Ishikawa (cell line): ENCODE measurements around the gene SPAAR.

Source experiments
- CEBPB ChIP-seq: IDR thresholded peaks from 2 replicates; pipeline ENCODE4 v1.6.1; 2012
- CREB1 ChIP-seq: IDR thresholded peaks from 2 replicates; pipeline ENCODE4 v1.6.1; 2012; ENCODE audit warnings: low read depth
- EGR1 ChIP-seq: IDR thresholded peaks from 2 replicates; pipeline ENCODE4 v1.6.1; 2012
- EP300 ChIP-seq: IDR thresholded peaks from 2 replicates; pipeline ENCODE4 v1.6.1; 2012; ENCODE audit warnings: borderline replicate concordance
- FOXM1 ChIP-seq: IDR thresholded peaks from 2 replicates; pipeline ENCODE4 v1.6.1; 2012; ENCODE audit warnings: low read depth, borderline replicate concordance
- NFIC ChIP-seq: IDR thresholded peaks from 2 replicates; pipeline ENCODE4 v1.6.1; 2012
- RAD21 ChIP-seq: IDR thresholded peaks from 2 replicates; pipeline ENCODE4 v1.6.1; 2012; ENCODE audit warnings: low read depth
- TAF1 ChIP-seq: IDR thresholded peaks from 2 replicates; pipeline ENCODE4 v1.6.1; 2012; ENCODE audit warnings: low read depth, mild to moderate bottlenecking
- TCF12 ChIP-seq: IDR thresholded peaks from 2 replicates; pipeline ENCODE4 v1.6.1; 2012; ENCODE audit warnings: low read depth
- TEAD4 ChIP-seq: IDR thresholded peaks from 2 replicates; pipeline ENCODE4 v1.6.1; 2012
- YY1 ChIP-seq: IDR thresholded peaks from 2 replicates; pipeline ENCODE4 v1.6.1; 2012; ENCODE audit warnings: low read depth
- ZBTB7A ChIP-seq: IDR thresholded peaks from 2 replicates; pipeline ENCODE4 v1.6.1; 2012; ENCODE audit warnings: low read depth
- TF ChIP-seq, protein P1 (sequence below): IDR thresholded peaks from 2 replicates; pipeline ENCODE4 v1.6.1; 2012
- TF ChIP-seq, protein P2 (sequence below): IDR thresholded peaks from 2 replicates; pipeline ENCODE4 v1.6.1; 2012
- TF ChIP-seq, protein P3 (sequence below): IDR thresholded peaks from 2 replicates; pipeline ENCODE4 v1.6.1; 2012; ENCODE audit warnings: low read depth, mild to moderate bottlenecking

SPAAR gene

DNA sequence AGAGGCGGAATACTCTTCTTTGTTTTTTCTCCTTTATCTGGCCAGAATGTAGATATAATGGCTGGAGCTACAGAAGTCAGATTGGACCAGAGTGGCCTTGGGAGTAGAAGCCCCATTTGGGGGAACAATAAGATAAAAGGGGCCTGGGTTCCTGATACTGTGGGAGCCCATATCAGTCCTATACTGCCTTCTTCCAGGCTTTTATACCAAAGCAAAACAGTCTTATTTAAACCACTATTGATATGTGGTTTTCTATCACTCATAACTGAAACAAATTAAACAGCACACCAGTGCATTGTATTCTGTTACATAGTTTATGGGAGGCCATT lies 14.3 kb downstream of the SPAAR start:
- TF ChIP-seq EGR1: no peak
- TF ChIP-seq RAD21: no peak
- no peak for TF ChIP-seq FOXM1
- TF ChIP-seq CEBPB: no peak
- no peak for TF ChIP-seq TEAD4
- TF ChIP-seq, protein P1, sequence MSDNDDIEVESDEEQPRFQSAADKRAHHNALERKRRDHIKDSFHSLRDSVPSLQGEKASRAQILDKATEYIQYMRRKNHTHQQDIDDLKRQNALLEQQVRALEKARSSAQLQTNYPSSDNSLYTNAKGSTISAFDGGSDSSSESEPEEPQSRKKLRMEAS: no peak
- no peak for TF ChIP-seq ZBTB7A
- no peak for TF ChIP-seq TAF1
- TF ChIP-seq, protein P2, sequence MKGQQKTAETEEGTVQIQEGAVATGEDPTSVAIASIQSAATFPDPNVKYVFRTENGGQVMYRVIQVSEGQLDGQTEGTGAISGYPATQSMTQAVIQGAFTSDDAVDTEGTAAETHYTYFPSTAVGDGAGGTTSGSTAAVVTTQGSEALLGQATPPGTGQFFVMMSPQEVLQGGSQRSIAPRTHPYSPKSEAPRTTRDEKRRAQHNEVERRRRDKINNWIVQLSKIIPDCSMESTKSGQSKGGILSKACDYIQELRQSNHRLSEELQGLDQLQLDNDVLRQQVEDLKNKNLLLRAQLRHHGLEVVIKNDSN: no peak

DNA sequence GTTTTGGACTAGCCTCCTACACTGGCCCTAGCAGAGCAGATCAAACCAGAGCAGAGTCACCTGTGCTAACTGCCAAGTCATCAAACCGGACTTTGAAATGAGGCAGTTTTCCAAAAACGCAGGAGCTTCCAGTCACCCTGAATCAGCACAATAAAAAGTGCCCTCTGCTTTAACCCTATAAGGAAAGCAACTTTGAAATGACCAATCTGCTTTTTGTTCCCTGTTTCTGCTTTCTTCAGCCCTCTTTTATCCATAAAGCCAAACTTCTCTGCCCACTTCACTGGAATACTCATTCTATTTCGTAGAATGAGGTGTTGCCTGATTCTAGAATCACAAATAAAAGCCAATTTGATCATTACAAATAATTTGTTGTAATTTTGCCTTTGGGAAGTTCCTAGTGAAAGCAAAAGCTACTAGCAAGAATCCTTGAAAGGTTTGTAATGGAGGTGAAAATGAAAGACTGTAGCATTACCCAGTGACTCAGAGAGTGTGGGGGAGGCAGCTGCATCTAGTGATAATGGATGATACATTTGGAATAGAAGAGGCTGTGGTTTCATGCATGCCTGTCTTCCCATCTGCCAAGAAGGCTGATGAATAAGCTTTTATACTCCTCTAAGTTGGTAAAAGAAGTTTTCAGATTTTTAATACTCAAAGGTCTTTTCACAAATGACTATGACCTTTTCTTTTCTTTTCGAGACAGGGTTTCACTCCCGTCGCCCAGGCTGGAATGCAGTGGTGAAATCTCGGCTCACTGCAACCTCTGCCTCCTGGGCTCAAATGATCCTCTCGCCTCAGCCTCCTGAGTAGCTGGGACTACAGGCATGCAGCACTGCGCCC lies 14.9 kb downstream of the SPAAR start:
- TF ChIP-seq RAD21: no peak
- no peak for TF ChIP-seq ZBTB7A
- no peak for TF ChIP-seq CEBPB
- TF ChIP-seq, protein P2: 0 out of 2 replicates have a peak, but pooled peaks have one; percentile 12
- TF ChIP-seq CREB1: no peak
- no peak for TF ChIP-seq EGR1
- TF ChIP-seq TEAD4: no peak
- TF ChIP-seq YY1: peak; percentile 58; the same call in 1 of the 2 replicates
- TF ChIP-seq, protein P1: no peak
- peak; percentile 56; the same call in 1 of the 2 replicates for TF ChIP-seq TCF12
- TF ChIP-seq FOXM1: 0 out of 2 replicates have a peak, but pooled peaks have one; percentile 31
- peak; percentile 35; the same call in 1 of the 2 replicates for TF ChIP-seq EP300
- no peak for TF ChIP-seq TAF1
- TF ChIP-seq NFIC: peak; percentile 35
- TF ChIP-seq, protein P3, sequence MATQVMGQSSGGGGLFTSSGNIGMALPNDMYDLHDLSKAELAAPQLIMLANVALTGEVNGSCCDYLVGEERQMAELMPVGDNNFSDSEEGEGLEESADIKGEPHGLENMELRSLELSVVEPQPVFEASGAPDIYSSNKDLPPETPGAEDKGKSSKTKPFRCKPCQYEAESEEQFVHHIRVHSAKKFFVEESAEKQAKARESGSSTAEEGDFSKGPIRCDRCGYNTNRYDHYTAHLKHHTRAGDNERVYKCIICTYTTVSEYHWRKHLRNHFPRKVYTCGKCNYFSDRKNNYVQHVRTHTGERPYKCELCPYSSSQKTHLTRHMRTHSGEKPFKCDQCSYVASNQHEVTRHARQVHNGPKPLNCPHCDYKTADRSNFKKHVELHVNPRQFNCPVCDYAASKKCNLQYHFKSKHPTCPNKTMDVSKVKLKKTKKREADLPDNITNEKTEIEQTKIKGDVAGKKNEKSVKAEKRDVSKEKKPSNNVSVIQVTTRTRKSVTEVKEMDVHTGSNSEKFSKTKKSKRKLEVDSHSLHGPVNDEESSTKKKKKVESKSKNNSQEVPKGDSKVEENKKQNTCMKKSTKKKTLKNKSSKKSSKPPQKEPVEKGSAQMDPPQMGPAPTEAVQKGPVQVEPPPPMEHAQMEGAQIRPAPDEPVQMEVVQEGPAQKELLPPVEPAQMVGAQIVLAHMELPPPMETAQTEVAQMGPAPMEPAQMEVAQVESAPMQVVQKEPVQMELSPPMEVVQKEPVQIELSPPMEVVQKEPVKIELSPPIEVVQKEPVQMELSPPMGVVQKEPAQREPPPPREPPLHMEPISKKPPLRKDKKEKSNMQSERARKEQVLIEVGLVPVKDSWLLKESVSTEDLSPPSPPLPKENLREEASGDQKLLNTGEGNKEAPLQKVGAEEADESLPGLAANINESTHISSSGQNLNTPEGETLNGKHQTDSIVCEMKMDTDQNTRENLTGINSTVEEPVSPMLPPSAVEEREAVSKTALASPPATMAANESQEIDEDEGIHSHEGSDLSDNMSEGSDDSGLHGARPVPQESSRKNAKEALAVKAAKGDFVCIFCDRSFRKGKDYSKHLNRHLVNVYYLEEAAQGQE: no peak

DNA sequence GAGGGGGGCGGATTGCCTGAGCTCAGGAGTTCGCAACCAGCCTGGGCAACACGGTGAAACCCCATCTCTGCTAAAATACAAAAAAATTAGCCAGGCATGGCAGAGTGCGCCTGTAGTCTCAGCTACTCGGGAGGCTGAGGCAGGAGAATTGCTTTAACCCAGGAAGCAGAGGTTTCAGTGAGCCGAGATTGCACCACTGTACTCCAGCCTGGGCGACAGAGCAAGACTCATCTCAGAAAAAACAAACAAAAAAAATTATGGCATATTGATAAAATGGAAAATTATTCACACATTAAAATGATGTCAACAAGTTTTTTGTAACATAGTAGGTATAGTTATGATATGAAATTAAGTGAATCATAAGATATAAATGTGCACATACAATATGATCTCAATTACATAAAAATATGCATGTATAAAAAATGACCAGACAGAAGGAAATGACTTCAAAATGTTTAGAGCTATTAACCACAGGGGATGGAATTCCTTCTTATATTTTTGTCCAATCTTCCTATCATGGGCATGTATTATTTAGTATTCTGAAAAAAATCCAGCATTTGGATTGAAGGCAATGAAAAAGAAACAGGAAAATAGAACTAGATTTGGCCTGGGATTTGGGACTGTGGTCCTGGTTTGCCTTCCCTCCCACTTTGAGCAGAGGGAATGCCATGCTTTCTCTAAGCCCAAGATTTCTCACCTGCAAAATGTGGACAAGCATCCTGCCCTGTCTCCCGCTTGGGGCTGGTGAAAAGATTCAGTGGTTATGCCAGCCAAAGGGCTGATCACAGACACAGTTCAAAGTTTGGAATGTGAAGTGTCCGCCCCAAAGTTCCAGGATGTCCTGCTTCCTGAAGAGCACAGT lies 19.5 kb downstream of the SPAAR start:
- TF ChIP-seq TAF1: no peak
- TF ChIP-seq, protein P2: no peak
- no peak for TF ChIP-seq RAD21
- TF ChIP-seq FOXM1: no peak
- no peak for TF ChIP-seq CREB1
- no peak for TF ChIP-seq EP300
- TF ChIP-seq EGR1: no peak
- no peak for TF ChIP-seq ZBTB7A
- TF ChIP-seq, protein P1: no peak
- no peak for TF ChIP-seq YY1
- TF ChIP-seq NFIC: no peak
- TF ChIP-seq TEAD4: no peak
- TF ChIP-seq CEBPB: no peak
- no peak for TF ChIP-seq TCF12
- TF ChIP-seq, protein P3: no peak

DNA sequence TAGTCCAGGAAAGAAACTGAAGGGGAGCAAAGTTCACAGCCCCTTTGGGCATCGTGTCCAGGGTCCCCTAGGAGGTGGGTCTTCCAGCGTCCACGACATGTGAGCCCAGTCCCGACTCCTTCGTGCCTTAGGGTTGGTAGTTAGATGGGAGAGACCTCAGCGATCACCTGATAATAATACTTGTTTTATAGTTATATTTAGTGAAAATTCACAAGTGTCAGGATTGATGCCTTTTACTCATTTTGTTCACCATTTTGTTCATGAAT lies 20.1 kb downstream of the SPAAR start:
- TF ChIP-seq, protein P1: no peak
- TF ChIP-seq, protein P3: no peak
- TF ChIP-seq CEBPB: no peak
- TF ChIP-seq, protein P2: no peak
- no peak for TF ChIP-seq ZBTB7A
- TF ChIP-seq FOXM1: no peak
- TF ChIP-seq TEAD4: no peak
- no peak for TF ChIP-seq EP300
- TF ChIP-seq YY1: no peak
- TF ChIP-seq RAD21: no peak
